ENCODE measurements around the gene CACNA1G.

Gene CACNA1G

GRCh38 chr17:50561746-50562141 lies 1.2 kb downstream of the CACNA1G start:
- no peak overlapping the region for H3K9ac ChIP-seq (ENCODE audit: low read depth, low read length)
- no peaks in the 10 kb centered on the region for H3K9me3 ChIP-seq (replicated peaks; ENCODE audit: low read length)
- peaks cover 60% of the 10 kb centered on the region for H3K27me3 ChIP-seq (ENCODE audit: control insufficient read depth, insufficient read depth, low read length)
- H3K36me3 ChIP-seq (ENCODE audit: insufficient read depth, low read length) = no peaks in the 10 kb centered on the region
- no peak overlapping the region for H3K4me2 ChIP-seq (ENCODE audit: low read length)
- peaks cover 20% of the 10 kb centered on the region for H3K4me1 ChIP-seq (ENCODE audit: control insufficient read depth, insufficient read depth, low read length)
- no peak overlapping the region for H3K4me3 ChIP-seq (ENCODE audit: low read length)

- peaks cover 20% of the 10 kb centered on the region for H3K4me1 ChIP-seq (ENCODE audit: control insufficient read depth, insufficient read depth, low read length)
- H3K9me3 ChIP-seq (replicated peaks; ENCODE audit: low read length) = no peaks in the 10 kb centered on the region
- no peaks in the 10 kb centered on the region for H3K36me3 ChIP-seq (ENCODE audit: insufficient read depth, low read length)
- no peak overlapping the region for H3K4me3 ChIP-seq (ENCODE audit: low read length)
- no peak overlapping the region for H3K4me2 ChIP-seq (ENCODE audit: low read length)
- H3K9ac ChIP-seq (ENCODE audit: low read depth, low read length) = no peak overlapping the region
- H3K27me3 ChIP-seq (ENCODE audit: control insufficient read depth, insufficient read depth, low read length) = peaks cover 66% of the 10 kb centered on the region
Measured at GRCh38 chr17:50562242-50563091, 2.0 kb downstream of the CACNA1G start.

- Histone ChIP-seq H3K4me3 (ENCODE audit: low read length) (no peak overlapping the region), H3K27me3 (ENCODE audit: control insufficient read depth, insufficient read depth, low read length) (peaks cover 66% of the 10 kb centered on the region), H3K36me3 (ENCODE audit: insufficient read depth, low read length) (no peaks in the 10 kb centered on the region), H3K9me3 (replicated peaks; ENCODE audit: low read length) (no peaks in the 10 kb centered on the region), H3K9ac (ENCODE audit: low read depth, low read length) (no peak overlapping the region), H3K4me2 (ENCODE audit: low read length) (no peak overlapping the region), H3K4me1 (ENCODE audit: control insufficient read depth, insufficient read depth, low read length) (peaks cover 20% of the 10 kb centered on the region)
Measured at GRCh38 chr17:50563092-50563511, 2.6 kb downstream of the CACNA1G start.

GRCh38 chr17:50564916-50565315 lies 4.4 kb downstream of the CACNA1G start:
- no peak overlapping the region for H3K4me3 ChIP-seq (ENCODE audit: low read length)
- peak overlapping the region; percentile 42 for H3K4me2 ChIP-seq (ENCODE audit: low read length)
- peaks cover 16% of the 10 kb centered on the region for H3K4me1 ChIP-seq (ENCODE audit: control insufficient read depth, insufficient read depth, low read length)
- no peak overlapping the region for H3K9ac ChIP-seq (ENCODE audit: low read depth, low read length)
- H3K9me3 ChIP-seq (replicated peaks; ENCODE audit: low read length) = no peaks in the 10 kb centered on the region
- peaks cover 48% of the 10 kb centered on the region for H3K27me3 ChIP-seq (ENCODE audit: control insufficient read depth, insufficient read depth, low read length)
- no peaks in the 10 kb centered on the region for H3K36me3 ChIP-seq (ENCODE audit: insufficient read depth, low read length)

GRCh38 chr17:50565402-50566350 lies 5.2 kb downstream of the CACNA1G start:
- H3K27me3 ChIP-seq (ENCODE audit: control insufficient read depth, insufficient read depth, low read length) = peaks cover 46% of the 10 kb centered on the region
- H3K4me2 ChIP-seq (ENCODE audit: low read length) = no peak overlapping the region
- H3K4me3 ChIP-seq (ENCODE audit: low read length) = no peak overlapping the region
- peaks cover 11% of the 10 kb centered on the region for H3K4me1 ChIP-seq (ENCODE audit: control insufficient read depth, insufficient read depth, low read length)
- no peaks in the 10 kb centered on the region for H3K9me3 ChIP-seq (replicated peaks; ENCODE audit: low read length)
- no peak overlapping the region for H3K9ac ChIP-seq (ENCODE audit: low read depth, low read length)
- no peaks in the 10 kb centered on the region for H3K36me3 ChIP-seq (ENCODE audit: insufficient read depth, low read length)

GRCh38 chr17:50566886-50567285 lies 6.4 kb downstream of the CACNA1G start:
- no peak overlapping the region for H3K9ac ChIP-seq (ENCODE audit: low read depth, low read length)
- no peaks in the 10 kb centered on the region for H3K36me3 ChIP-seq (ENCODE audit: insufficient read depth, low read length)
- H3K4me1 ChIP-seq (ENCODE audit: control insufficient read depth, insufficient read depth, low read length) = peaks cover 11% of the 10 kb centered on the region
- no peak overlapping the region for H3K4me2 ChIP-seq (ENCODE audit: low read length)
- no peak overlapping the region for H3K4me3 ChIP-seq (ENCODE audit: low read length)
- no peaks in the 10 kb centered on the region for H3K9me3 ChIP-seq (replicated peaks; ENCODE audit: low read length)
- peaks cover 43% of the 10 kb centered on the region for H3K27me3 ChIP-seq (ENCODE audit: control insufficient read depth, insufficient read depth, low read length)

GRCh38 chr17:50568659-50569058 lies 8.1 kb downstream of the CACNA1G start:
- H3K9me3 ChIP-seq (replicated peaks; ENCODE audit: low read length) = no peaks in the 10 kb centered on the region
- no peak overlapping the region for H3K4me2 ChIP-seq (ENCODE audit: low read length)
- H3K4me1 ChIP-seq (ENCODE audit: control insufficient read depth, insufficient read depth, low read length) = peaks cover 11% of the 10 kb centered on the region
- peaks cover 35% of the 10 kb centered on the region for H3K27me3 ChIP-seq (ENCODE audit: control insufficient read depth, insufficient read depth, low read length)
- H3K9ac ChIP-seq (ENCODE audit: low read depth, low read length) = no peak overlapping the region
- no peaks in the 10 kb centered on the region for H3K36me3 ChIP-seq (ENCODE audit: insufficient read depth, low read length)
- no peak overlapping the region for H3K4me3 ChIP-seq (ENCODE audit: low read length)

- H3K36me3 ChIP-seq (ENCODE audit: insufficient read depth, low read length) = no peaks in the 10 kb centered on the region
- no peak overlapping the region for H3K9ac ChIP-seq (ENCODE audit: low read depth, low read length)
- H3K27me3 ChIP-seq (ENCODE audit: control insufficient read depth, insufficient read depth, low read length) = peaks cover 35% of the 10 kb centered on the region
- peaks cover 3% of the 10 kb centered on the region for H3K4me1 ChIP-seq (ENCODE audit: control insufficient read depth, insufficient read depth, low read length)
- no peaks in the 10 kb centered on the region for H3K9me3 ChIP-seq (replicated peaks; ENCODE audit: low read length)
- H3K4me3 ChIP-seq (ENCODE audit: low read length) = no peak overlapping the region
- no peak overlapping the region for H3K4me2 ChIP-seq (ENCODE audit: low read length)
Measured at GRCh38 chr17:50569592-50569991, 9.1 kb downstream of the CACNA1G start.

- Histone ChIP-seq H3K4me3 (ENCODE audit: low read length) (no peak overlapping the region), H3K9me3 (replicated peaks; ENCODE audit: low read length) (no peaks in the 10 kb centered on the region)
Measured at GRCh38 chr17:50570032-50570431, 9.5 kb downstream of the CACNA1G start.

GRCh38 chr17:50570528-50570927 lies 10.0 kb downstream of the CACNA1G start:
- H3K9ac ChIP-seq (ENCODE audit: low read depth, low read length) = no peak overlapping the region
- no peak overlapping the region for H3K4me3 ChIP-seq (ENCODE audit: low read length)
- peaks cover 41% of the 10 kb centered on the region for H3K27me3 ChIP-seq (ENCODE audit: control insufficient read depth, insufficient read depth, low read length)
- no peaks in the 10 kb centered on the region for H3K9me3 ChIP-seq (replicated peaks; ENCODE audit: low read length)
- no peak overlapping the region for H3K4me2 ChIP-seq (ENCODE audit: low read length)
- no peaks in the 10 kb centered on the region for H3K36me3 ChIP-seq (ENCODE audit: insufficient read depth, low read length)
- H3K4me1 ChIP-seq (ENCODE audit: control insufficient read depth, insufficient read depth, low read length) = no peaks in the 10 kb centered on the region

More at GRCh38 chr17:50570032-50570431, 9.5 kb downstream of the CACNA1G start:
- H3K36me3 ChIP-seq (ENCODE audit: insufficient read depth, low read length) = no peaks in the 10 kb centered on the region
- H3K9ac ChIP-seq (ENCODE audit: low read depth, low read length) = no peak overlapping the region
- H3K27me3 ChIP-seq (ENCODE audit: control insufficient read depth, insufficient read depth, low read length) = peaks cover 39% of the 10 kb centered on the region
- no peaks in the 10 kb centered on the region for H3K4me1 ChIP-seq (ENCODE audit: control insufficient read depth, insufficient read depth, low read length)
- H3K4me2 ChIP-seq (ENCODE audit: low read length) = no peak overlapping the region

- Histone ChIP-seq H3K9me3 (replicated peaks; ENCODE audit: low read length) (no peaks in the 10 kb centered on the region), H3K9ac (ENCODE audit: low read depth, low read length) (no peak overlapping the region), H3K36me3 (ENCODE audit: insufficient read depth, low read length) (no peaks in the 10 kb centered on the region), H3K4me3 (ENCODE audit: low read length) (no peak overlapping the region), H3K27me3 (ENCODE audit: control insufficient read depth, insufficient read depth, low read length) (peaks cover 35% of the 10 kb centered on the region), H3K4me1 (ENCODE audit: control insufficient read depth, insufficient read depth, low read length) (no peaks in the 10 kb centered on the region), H3K4me2 (ENCODE audit: low read length) (no peak overlapping the region)
Measured at GRCh38 chr17:50571681-50572080, 11.2 kb downstream of the CACNA1G start.

All from skeletal muscle satellite cell (primary cell).